Measurements from ENCODE around the gene CLC.
"Not testable (repeated sequence)": the region's sequence is repeated elsewhere in the genome, so short reads cannot be mapped to it uniquely, and the experiment has no call there.

DNA sequence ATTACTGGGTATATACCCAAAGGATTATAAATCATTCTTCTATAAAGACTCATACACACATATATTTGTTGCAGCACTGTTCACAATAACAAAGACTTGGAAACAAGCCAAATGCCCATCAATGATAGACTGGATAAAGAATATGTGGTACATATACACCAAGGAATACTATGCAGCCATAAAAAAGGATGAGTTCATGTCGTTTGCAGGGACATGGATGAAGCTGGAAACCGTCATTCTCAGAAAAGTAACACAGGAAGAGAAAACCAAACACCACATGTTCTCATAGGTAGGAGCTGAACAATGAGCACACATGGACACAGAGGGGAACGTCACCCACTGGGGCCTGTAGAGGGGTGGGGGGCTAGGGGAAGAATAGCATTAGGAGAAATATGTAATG, 17.7 kb downstream of the CLC start:
- not testable (repeated sequence) for TF ChIP-seq CTCF, POLR2A (IDR thresholded peaks at IDR 0.05)

All from heart left ventricle (tissue), 13 donors.